SHP77 treated with DMSO at 0.1 percent for 48 hours (cell line): ENCODE results near the gene COG6.

Experiments
- DNase-seq: peaks from one replicate; lab custom pipeline; 2025; lab: John Stamatoyannopoulos, UW

Gene COG6

GRCh38 chr13:39655569-39656324, at the start of gene COG6:
Gene COG6 (plus strand): TSS chr13:39655662. CDS start chr13:39655727, 65 bp downstream.
- DNase-seq: peak; percentile 80

DNA sequence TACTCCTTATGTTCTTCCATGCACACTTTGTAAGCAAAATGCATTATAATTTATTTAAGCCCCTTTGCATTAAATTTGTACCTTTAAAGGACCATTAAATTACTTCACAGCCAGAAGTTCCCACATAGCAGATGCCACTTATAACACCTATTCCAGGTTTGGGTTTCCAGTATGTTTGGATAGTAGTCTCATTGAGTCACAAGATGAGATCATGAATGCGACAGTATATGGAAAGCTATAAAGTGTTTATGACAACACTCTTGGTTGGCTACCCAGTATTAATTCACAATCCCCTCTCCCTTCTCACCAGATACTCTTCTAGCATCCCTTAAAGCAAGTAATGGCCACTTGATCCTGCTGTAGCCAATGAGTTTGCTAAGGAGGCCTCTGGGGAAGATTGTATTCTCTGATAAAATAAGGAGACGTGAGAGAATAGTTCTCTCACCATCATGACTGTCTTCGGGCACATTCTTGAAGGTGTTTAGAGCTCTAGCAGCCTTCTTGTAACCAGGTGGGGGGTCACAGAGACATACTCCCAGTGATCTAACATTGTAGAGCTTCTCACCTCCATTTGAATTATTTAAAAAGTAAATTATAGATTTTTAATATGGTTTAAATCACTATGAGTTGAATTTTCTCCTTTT, 49.7 kb upstream of the COG6 start:
- DNase-seq: no peak

DNA sequence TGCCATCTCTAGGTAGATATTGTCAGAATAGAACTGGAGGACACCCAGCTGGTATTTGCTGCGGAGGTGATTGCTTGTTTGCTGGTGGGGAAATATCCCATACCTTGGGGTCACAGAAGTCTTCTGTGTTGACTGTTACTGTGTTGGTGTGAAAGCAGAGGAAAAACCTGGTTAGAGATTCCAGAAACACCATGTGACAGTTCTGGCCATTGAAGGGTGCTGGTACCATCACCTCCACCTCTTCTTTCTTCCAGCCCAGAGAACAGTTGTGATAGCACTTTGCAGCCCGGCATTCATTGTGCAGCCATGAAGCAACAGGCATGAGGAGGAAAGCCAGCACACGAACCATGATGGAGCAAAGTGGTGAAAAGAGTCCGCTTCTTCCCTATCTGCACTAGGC, 47.6 kb upstream of the COG6 start:
- no peak for DNase-seq

- DNase-seq: peak; percentile 43
These were observed 43.3 kb upstream of the COG6 start for GRCh38 chr13:39612023-39612637.

GRCh38 chr13:39616087-39616694, 39.3 kb upstream of the COG6 start:
- DNase-seq: peak; percentile 57

DNA sequence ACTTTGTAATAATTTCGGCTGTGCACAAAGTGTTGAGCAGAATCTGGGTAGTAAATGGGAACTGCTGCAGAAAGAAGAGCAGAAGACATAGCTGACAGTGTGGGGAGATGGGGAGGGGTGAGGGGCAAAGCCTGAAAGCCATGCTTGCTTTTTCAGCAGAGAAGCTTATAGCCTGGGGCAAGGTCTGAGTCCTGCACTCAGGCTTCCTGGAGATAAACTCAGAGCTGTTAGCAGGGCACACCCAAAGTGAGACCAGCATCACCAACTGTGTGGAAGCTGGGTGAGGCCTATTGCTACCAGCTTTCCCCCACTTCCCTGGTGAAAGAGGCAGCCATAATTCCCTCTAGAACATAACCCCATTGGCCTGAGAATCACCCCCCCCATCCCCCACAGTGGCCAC, 36.9 kb upstream of the COG6 start:
- no peak for DNase-seq

GRCh38 chr13:39623466-39623865, 32.0 kb upstream of the COG6 start:
- no peak for DNase-seq

DNA sequence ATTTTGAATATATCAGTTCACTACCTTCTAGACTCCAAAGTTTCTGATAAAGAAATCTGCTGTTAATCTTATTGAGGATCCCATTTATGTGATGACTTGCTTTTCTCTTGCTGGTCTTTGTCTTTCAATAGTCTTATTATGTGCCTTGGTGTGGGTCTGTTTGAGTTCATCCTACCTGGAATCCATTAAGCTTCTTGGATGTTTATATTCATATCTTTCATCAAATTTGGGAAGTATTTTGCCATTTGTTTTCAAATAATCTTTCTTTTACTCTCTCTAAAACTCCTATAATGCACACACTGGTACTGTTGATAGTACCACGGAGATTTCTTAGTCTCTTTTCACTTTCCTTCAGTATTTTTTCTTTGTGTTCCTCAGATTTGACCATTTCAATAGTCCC, 24.2 kb upstream of the COG6 start:
- DNase-seq: no peak

- no peak for DNase-seq
These were observed 22.5 kb upstream of the COG6 start for GRCh38 chr13:39632994-39633393.

DNA sequence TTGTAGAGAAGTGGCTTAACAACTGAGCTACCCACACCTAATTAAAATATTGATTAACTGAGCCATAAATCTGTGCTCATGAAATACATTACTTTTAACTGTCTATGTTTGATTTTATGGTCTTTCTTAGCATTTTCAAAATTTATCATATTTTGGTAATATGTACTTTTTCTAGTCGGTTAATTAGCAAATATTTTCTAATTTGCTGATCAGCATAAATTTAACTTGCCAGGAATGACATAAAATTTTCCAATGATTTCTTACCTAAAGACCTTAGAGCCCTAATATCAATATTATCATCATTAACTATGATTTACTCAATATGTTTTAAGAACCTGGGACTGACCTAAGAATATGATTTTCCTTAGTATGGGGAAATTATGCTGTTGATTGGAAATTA, 19.9 kb upstream of the COG6 start:
- no peak for DNase-seq

DNA sequence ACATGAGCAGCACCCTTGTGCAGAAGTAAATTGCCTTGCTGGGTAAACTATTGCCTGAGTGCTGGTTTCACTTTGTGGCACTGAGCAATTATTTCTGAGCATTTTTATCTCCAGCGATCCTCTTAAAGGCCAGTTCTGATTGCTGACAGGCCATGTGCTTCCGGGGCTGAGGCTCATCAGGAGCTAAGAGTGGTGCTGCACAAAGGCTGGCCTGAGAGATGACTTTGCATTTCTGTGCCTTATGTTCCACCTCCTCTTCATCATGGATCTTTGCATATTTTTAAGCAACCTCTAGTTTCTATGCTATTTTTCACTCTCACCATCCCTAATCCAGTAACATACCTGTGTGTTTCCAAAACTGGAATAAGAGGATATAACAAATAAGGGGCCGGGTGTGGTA, 17.6 kb upstream of the COG6 start:
- DNase-seq: no peak

GRCh38 chr13:39641645-39642044, 13.8 kb upstream of the COG6 start:
- DNase-seq: no peak

DNA sequence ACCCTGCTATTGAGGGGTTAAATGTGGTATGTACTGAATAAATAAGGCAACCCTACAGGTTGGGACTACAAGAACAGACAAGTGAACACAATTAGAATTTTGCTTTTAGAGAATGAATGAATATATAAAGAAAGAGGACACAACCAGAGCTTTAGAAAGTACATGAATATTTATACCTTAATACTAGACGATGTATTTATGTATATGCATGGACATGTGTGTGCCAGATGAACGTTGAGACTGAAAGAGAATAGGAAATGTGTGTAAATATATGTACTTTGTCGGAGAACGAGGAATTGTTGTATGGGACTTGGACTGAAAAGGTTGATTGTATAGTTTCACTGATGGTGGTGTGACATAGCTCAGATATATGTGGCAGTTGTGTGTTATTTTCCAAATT, 9.3 kb upstream of the COG6 start:
- DNase-seq: no peak

DNA sequence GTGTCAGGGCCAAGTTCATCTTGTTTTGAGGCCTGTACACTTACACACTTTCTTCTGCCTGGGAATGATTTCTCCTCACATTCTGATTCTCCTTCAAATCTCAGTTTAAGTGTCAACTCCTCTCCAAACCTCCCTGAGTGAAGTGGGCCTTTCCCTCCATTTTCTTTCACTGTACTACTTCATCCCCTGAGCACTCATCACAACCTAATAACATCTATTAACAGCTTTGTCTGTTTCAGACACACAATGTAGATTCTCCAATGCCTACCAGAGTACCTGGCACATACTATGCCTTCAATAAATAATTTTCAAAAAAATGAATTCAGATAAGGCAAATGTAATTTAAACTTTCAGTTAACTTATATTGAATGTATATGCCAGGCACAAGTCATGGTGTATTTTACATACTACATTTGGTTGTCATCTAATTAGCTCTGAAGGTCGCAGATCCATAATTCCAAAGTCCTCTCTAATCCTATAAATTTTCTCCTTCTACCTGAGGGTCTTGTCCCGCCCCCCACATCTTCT, 357 bp upstream of the COG6 start:
- DNase-seq: no peak

- DNase-seq: no peak
These were observed 839 bp downstream of the COG6 start for GRCh38 chr13:39656325-39656677.

- no peak for DNase-seq
These were observed 8.0 kb downstream of the COG6 start for GRCh38 chr13:39663508-39663907.

- DNase-seq: no peak
These were observed 8.5 kb downstream of the COG6 start for GRCh38 chr13:39663958-39664357.

GRCh38 chr13:39665763-39666162, 10.3 kb downstream of the COG6 start:
- DNase-seq: no peak

DNA sequence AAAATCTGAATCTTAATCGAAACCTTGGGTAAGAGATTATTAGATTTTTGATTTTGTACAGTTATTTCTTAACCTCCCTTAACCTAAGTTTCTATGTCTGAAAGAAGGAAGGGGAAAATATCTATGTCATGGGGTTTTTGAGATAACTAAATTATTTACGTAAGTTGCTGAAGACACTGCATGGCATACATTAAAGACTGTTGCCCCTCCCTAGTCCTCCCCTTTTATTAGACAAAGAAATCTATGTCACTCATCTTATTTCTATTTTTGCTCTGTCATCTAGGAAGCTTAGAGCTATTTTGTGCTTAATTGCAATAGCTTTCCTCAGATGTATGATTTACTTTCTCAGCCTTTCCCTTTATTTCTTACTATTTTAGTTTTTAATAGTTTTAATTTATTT, 15.0 kb downstream of the COG6 start:
- no peak for DNase-seq

DNA sequence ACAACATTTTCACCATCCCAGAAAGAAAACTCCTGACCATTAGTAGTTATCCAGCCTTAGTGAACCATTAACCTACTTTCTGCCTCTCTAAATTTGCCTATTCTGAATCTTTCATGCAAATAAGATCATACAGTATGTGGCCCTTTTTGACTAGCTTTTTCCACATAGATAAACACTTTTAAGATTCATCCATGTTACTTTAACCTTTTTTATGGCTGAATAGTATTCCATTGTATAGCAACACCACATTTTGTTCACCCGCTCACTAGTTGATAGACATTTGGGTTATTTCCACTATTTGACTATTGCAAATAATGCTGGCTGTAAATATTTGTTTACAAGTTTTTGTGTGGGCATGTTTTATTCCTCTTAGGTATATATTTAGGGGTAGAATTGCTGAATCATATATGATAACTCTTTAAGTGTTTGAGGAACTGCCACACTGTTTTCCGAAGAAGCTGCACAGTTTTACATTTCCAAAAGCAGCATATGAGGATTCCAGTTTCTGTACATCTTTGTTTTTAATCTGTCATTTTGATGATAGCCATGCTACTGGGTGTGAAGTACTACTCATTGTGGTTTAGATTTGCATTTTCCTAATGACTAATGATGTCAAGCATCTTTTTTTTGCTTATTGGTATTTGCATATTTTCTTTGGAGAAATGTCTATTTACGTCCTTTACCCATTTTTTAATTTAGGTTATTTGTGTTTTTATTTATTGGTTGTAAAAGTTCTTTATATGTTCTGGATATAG, 17.1 kb downstream of the COG6 start:
- DNase-seq: no peak

DNA sequence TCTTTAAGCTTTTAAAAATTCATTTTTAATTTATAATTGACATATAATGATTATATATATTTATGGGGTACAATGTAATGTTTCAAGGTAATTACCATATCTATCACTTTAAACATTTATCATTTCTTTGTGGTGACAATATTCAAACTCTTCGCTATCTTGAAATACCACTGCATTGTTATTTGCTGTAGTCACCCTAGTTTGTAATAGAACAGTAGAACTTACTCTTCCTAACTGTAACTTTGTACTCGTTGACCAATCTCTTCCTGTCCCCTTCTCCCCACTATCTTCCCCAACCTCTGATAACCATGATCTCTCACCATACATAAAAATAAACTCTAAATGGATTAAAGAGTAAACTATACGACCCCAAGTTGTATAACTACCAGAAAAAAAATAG, 20.4 kb downstream of the COG6 start:
- DNase-seq: no peak

- DNase-seq: peak; percentile 3
These were observed 20.9 kb downstream of the COG6 start for GRCh38 chr13:39676315-39676876.
